PFSK-1 (cell line): ENCODE data around the gene SSH2.

Experiments
- FOXP2 ChIP-seq: optimal IDR thresholded peaks from 2 replicates; pipeline ENCODE3; 2011; ENCODE audit warnings: borderline replicate concordance, control low read depth, inconsistent platforms; ENCODE audit not compliant: insufficient read depth; ENCODE audit errors: extremely low read length, extremely low read depth
- POLR2AphosphoS5 ChIP-seq: IDR thresholded peaks from 2 replicates; pipeline ENCODE4 v1.6.1; 2012; ENCODE audit warnings: low read depth, mild to moderate bottlenecking, control low read depth, low read length, moderate library complexity
- SIN3A ChIP-seq: IDR thresholded peaks from 2 replicates; pipeline ENCODE4 v1.6.1; 2012; ENCODE audit warnings: mild to moderate bottlenecking, low read length, moderate library complexity, borderline replicate concordance; ENCODE audit not compliant: insufficient read depth
- TAF1 ChIP-seq: IDR thresholded peaks from 2 replicates; pipeline ENCODE4 v1.6.1; 2012; ENCODE audit warnings: low read length, control low read depth, borderline replicate concordance; ENCODE audit not compliant: insufficient read depth
- TF ChIP-seq, protein P1 (sequence below), 2 experiments: IDR thresholded peaks; 2 replicates each; pipeline versions ENCODE4 v1.6.1 to v1.8.0; 2011 to 2012; ENCODE audit warnings: low read depth in 2 of 2, low read length in 2 of 2, control low read depth in 1 of 2, inconsistent platforms in 1 of 2, mild to moderate bottlenecking in 1 of 2, moderate library complexity in 1 of 2; ENCODE audit not compliant: insufficient read depth in 1 of 2

DNA sequence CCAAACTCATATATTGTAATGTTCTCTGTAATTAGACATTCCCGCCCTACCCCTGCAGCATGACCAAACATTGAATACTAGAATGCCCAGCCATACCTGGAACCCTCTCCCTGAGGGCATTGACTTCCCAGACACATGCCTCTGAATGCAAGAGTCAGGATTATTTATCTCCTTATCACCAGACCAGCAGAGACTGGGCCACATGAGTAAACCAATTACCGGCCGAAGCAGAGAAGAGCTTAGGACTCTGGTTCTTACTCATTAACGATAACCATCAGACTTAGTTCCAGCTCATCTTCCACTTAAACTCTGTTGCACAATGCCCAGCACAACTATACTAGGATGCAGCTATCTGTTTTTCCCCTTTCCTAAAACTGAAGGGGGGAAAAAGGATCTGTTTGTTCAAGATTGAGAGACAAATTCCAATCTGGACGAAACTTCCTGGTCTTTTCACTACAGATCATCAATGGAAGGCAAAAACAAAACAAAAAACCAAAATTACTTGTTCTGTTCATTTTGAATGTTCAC is 219.1 kb downstream of the SSH2 start:
- peak; percentile 58; the same call in 1 of the 2 replicates for TF ChIP-seq TAF1
- TF ChIP-seq POLR2AphosphoS5 = no peak
- TF ChIP-seq SIN3A = peak; percentile 85; the same call in 1 of the 2 replicates
- TF ChIP-seq, protein P1, sequence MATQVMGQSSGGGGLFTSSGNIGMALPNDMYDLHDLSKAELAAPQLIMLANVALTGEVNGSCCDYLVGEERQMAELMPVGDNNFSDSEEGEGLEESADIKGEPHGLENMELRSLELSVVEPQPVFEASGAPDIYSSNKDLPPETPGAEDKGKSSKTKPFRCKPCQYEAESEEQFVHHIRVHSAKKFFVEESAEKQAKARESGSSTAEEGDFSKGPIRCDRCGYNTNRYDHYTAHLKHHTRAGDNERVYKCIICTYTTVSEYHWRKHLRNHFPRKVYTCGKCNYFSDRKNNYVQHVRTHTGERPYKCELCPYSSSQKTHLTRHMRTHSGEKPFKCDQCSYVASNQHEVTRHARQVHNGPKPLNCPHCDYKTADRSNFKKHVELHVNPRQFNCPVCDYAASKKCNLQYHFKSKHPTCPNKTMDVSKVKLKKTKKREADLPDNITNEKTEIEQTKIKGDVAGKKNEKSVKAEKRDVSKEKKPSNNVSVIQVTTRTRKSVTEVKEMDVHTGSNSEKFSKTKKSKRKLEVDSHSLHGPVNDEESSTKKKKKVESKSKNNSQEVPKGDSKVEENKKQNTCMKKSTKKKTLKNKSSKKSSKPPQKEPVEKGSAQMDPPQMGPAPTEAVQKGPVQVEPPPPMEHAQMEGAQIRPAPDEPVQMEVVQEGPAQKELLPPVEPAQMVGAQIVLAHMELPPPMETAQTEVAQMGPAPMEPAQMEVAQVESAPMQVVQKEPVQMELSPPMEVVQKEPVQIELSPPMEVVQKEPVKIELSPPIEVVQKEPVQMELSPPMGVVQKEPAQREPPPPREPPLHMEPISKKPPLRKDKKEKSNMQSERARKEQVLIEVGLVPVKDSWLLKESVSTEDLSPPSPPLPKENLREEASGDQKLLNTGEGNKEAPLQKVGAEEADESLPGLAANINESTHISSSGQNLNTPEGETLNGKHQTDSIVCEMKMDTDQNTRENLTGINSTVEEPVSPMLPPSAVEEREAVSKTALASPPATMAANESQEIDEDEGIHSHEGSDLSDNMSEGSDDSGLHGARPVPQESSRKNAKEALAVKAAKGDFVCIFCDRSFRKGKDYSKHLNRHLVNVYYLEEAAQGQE (IDR thresholded peaks at IDR 0.05; ENCODE audit: insufficient read depth in 1 of 2, low read depth in 2 of 2, low read length in 2 of 2) = peak in 1 of 2 experiments; percentile 76; a peak in 2 of 4 replicates
- no peak for TF ChIP-seq FOXP2
